Embryonic facial prominence (tissue), 1 donor: ENCODE data around the gene APOBEC3B.
"Not testable (repeated sequence)": the region's sequence is repeated elsewhere in the genome, so short reads cannot be mapped to it uniquely, and the experiment has no call there.

Experiments
- DNase-seq: peaks from one replicate; pipeline ENCODE4 v3.0.0-alpha.2; 2016; ENCODE audit errors: extremely low spot score

Gene APOBEC3B

GRCh38 chr22:38967451-38968450, 14.4 kb upstream of the APOBEC3B start:
- DNase-seq = no peak

- DNase-seq = no peak
Measured at GRCh38 chr22:38968801-38969200, 13.3 kb upstream of the APOBEC3B start.

DNA sequence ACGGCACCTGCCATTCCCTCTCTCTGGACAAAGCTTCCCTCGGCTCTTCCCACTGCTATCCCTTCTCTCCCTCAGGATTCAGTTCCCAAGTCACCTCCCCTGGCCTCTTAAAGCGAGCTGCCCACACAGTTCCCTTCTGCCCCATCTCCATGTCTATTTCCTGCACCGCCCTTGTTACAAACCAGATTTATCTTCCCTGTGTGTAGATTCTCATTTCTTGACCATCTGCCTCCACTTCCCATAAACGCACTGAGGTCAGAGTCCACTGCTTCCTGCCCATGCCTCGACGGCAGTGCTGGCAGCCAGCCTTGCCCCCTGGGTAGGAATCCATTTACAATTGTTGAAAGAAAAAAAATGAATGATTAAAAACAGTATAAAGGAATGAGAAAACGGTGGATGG, 11.6 kb upstream of the APOBEC3B start:
- DNase-seq = no peak

- DNase-seq = no peak
Measured at GRCh38 chr22:38971202-38971601, 10.9 kb upstream of the APOBEC3B start.

- no peak for DNase-seq
Measured at GRCh38 chr22:38971791-38972190, 10.4 kb upstream of the APOBEC3B start.

- no peak for DNase-seq
Measured at GRCh38 chr22:38972558-38972957, 9.6 kb upstream of the APOBEC3B start.

DNA sequence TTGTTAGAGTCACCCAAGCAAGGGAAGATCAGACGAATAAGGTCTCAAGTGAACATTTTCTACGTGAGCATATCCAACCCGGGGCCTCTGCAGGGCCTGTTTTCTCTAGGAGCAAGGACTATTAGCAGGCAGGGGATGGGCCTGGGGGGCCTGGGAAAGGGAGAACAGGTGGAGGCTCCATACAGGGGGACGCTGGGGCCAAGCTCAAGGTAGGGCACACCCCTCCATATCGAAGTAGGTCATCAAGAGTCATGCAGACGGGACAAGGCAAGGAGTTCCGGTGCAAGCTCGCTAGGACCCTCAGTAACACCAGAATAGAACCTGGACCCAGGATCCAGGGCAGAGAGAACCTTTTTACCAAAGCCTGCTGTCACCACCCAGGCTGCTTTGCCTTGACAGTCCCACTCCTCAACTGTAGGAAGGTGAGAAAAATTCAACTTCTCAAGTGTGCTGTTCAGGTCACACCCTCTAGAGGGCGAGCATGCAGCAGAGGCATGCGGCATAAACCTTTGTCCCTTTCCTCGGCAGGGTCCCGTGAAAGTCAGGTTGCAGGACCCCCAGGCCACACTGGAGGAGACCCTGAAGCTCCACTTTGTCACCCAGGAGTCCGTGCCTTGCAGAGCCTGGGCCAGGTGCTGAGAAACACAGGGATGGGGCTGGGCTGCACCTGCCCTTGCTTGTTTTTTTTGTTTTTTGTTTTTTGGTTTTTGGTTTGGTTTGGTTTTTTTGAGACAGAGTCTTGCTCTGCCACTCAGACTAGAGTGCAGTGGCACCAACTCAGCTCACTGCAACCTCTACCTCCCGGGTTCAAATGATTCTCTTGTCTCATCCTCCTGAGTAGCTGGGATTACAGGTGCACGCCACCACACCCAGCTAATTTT, 8.6 kb upstream of the APOBEC3B start:
- DNase-seq = no peak

GRCh38 chr22:38974170-38974825, 7.8 kb upstream of the APOBEC3B start:
- no peak for DNase-seq

GRCh38 chr22:38974826-38975175, 7.3 kb upstream of the APOBEC3B start:
- DNase-seq = no peak

GRCh38 chr22:38977289-38977688, 4.9 kb upstream of the APOBEC3B start:
- not testable (repeated sequence) for DNase-seq

- not testable (repeated sequence) for DNase-seq
Measured at GRCh38 chr22:38980587-38980986, 1.6 kb upstream of the APOBEC3B start.

DNA sequence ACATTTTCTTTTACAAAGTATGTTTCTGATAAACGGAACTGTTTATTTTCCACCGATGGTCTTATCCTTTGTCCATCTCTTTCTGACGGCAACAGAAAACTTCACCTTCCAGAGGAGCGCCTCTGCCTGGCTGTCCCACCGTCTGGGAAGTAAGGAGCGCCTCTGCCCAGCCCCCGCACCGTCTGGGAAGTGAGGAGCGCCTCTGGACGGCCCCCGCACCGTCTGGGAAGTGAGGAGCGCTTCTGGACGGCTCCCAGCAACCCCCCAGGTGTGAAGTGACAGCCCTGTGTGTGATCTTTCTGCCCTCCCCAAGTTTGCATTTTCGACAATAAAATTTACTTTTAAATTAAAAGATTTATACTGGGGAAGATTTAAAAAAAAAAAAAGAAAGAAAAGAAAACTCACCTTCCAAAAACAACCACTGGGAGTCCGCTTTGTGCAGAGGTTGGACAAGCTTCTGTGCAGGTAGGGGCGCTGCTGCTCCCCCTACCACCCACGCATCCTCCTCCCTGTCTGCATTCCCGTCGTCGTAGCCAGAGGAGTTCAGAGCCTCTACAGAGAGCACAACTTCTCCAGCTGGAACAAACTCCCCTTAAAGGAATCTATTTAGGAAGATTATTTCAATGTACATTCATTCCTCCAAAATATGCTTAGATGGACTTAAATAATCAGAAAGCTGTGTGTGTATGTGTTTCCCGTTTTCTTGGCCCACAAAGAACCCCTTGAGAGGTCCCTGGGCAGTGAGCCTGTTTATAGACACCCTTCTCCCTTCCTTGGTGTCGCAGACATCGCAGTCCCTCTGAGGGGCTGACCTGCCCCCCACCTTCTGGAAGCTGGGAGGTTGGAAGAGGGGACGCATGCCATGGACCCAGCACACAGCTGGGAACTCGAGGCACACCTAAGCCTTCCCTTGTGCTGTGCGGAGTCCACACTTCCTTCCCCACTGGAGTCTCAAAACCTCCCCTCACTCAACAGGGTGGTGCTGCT, 849 bp upstream of the APOBEC3B start:
- peak; percentile 48 for DNase-seq

DNA sequence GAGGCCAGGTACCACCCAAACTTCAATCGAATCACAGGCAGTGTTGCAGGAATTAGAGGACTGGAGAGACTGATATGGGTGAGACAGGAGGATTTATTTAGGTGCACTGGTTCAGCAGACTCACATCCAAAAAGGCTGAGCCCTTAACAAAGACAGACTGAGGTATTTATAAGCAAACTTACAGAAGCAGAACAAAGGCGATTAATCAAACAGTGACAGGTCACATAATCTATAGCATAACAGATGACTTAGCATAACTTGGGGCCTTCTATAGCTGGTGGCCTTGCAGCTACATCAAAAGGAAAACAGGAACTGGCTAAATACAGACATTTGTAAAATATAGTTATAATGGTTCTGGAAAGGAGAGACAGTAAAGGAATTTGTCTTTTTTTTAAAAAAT, 2.1 kb downstream of the APOBEC3B start:
- DNase-seq = no peak

- not testable (repeated sequence) for DNase-seq
Measured at GRCh38 chr22:38984784-38985757, 2.9 kb downstream of the APOBEC3B start.

GRCh38 chr22:38986629-38987028, 4.5 kb downstream of the APOBEC3B start:
- no peak for DNase-seq

- no peak for DNase-seq
Measured at GRCh38 chr22:38987171-38987895, 5.2 kb downstream of the APOBEC3B start.

DNA sequence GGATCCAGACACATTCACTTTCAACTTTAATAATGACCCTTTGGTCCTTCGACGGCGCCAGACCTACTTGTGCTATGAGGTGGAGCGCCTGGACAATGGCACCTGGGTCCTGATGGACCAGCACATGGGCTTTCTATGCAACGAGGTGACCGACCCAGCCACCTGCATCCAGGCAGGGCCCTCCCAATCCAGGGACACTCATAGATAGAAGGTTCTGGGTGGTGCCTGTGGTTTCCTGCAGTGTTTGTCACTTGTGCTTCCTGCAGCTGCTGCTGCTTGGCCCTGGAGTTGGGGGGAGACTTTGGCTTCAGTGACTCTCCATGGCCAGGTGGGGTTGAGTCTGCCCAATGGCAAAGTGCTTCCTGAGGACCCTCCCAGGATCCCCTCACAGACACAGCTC, 7.3 kb downstream of the APOBEC3B start:
- DNase-seq = no peak

DNA sequence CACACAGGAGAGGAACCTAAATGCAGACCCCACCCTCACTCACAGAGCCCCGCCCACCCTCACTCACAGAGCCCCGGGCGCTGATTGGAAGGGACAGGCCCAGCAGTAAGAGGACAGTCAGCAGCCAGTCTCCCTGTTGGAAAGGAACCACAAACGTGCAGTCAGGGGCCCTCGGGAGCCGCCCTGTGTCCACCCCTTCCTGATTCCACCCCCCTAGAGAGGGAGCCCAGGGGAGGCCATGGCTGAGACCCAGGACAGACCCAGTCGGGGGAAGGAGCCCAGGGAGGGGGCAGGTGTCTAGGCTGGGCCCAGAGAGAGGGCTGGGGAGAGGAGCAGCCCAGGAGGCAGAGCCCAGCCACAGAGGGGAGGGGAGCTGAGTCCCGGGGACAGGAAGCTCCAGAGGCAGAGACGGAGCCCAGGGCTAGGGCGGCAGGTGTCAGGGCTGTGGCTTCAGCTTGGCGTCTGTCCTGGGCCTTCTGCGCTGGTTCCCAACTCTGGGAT, 10.8 kb downstream of the APOBEC3B start:
- DNase-seq = not testable (repeated sequence)

- no peak for DNase-seq
Measured at GRCh38 chr22:38996105-38996504, 14.0 kb downstream of the APOBEC3B start.
